NB4 (cell line): Measurements from ENCODE around the gene CAP2.

ENCODE experiments used
- MYC ChIP-seq: IDR thresholded peaks from 2 replicates; pipeline ENCODE4 v1.6.1; 2011; ENCODE audit warnings: low read depth, low read length
- POLR2A ChIP-seq: IDR thresholded peaks from 2 replicates; pipeline ENCODE4 v1.6.1; 2011; ENCODE audit warnings: mild to moderate bottlenecking; ENCODE audit not compliant: insufficient read length; ENCODE audit errors: extremely low read depth
- TF ChIP-seq, protein P1 (sequence below): IDR thresholded peaks from one replicate; pipeline ENCODE4 v1.5.1; 2012; ENCODE audit warnings: low read depth, low read length
- TF ChIP-seq, protein P2 (sequence below): IDR thresholded peaks from 2 replicates; pipeline ENCODE4 v1.6.1; 2011; ENCODE audit warnings: low read depth, low read length

DNA sequence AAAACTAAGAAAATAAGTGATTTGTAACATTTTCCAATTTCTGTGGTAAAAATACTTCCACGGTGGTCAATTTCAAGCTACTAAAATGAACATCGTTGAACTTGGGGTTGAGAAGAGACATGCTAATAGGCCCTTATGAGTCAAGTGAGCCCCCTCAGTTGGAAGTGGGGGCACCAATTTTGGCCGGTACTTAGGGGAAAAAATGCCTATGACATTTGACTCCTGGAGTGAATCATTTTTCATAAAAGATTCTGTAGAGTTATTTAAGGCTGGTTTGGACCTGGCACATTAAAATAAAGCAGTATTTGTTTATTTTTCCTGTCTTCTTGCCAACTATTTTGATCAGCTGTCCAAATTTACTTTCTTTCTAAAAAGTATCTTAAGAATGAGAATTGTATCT is 32.4 kb upstream of the CAP2 start:
- TF ChIP-seq, protein P1, sequence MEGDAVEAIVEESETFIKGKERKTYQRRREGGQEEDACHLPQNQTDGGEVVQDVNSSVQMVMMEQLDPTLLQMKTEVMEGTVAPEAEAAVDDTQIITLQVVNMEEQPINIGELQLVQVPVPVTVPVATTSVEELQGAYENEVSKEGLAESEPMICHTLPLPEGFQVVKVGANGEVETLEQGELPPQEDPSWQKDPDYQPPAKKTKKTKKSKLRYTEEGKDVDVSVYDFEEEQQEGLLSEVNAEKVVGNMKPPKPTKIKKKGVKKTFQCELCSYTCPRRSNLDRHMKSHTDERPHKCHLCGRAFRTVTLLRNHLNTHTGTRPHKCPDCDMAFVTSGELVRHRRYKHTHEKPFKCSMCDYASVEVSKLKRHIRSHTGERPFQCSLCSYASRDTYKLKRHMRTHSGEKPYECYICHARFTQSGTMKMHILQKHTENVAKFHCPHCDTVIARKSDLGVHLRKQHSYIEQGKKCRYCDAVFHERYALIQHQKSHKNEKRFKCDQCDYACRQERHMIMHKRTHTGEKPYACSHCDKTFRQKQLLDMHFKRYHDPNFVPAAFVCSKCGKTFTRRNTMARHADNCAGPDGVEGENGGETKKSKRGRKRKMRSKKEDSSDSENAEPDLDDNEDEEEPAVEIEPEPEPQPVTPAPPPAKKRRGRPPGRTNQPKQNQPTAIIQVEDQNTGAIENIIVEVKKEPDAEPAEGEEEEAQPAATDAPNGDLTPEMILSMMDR: no peak
- TF ChIP-seq POLR2A (no peak), MYC (no peak)
- TF ChIP-seq, protein P2, sequence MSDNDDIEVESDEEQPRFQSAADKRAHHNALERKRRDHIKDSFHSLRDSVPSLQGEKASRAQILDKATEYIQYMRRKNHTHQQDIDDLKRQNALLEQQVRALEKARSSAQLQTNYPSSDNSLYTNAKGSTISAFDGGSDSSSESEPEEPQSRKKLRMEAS: no peak
